Measurements from ENCODE around the gene SSUH2. TPM values are rescaled to one million over a fixed set of nuclear protein-coding genes. Genes with fewer than 3 reads are reported as not detected.
A peak's percentile ranks its signal among the peaks of the same experiment; 100 is the strongest.

SSUH2 gene
- total and polyA plus RNA-seq, 2 of the 13 experiments (the other 11 are each of a cell fraction or from before 2014, with no cell fraction given), result 38.1 to 136 TPM

DNA sequence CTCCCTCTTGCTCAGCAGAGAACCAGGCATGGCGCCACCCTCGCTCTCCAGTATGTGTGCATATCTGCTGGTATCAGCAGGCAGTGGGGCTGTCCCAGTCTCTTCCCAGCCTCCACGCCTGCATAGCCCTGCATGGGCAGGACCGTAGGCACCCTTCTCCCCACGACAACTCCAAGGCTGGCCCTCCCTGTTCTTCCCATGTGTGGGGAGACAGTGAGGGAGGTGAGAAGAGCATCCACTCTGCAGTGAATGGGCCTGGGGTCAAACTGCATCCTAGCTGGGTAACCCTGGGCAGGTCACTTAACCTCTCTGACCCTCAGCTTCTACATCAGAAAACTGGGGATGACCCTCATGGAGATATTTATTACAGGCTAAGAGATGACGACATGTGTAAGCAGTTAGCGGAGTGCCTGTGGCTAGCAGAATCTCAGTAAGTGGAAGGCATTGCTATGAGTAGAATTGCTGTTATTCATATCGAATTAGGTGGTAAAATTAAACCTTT lies 13.3 kb upstream of the SSUH2 start:
- H3K4me1 ChIP-seq (ENCODE audit: insufficient read depth, low read length), result peaks cover 100% of the 10 kb centered on the region
- ChIA-PET CTCF (ENCODE audit: low intra/inter-chr PET ratio, low total read pairs) (no interaction called here), POLR2A (interaction anchor here (1.0 kb wide), 1 partner anchor 9 kb away, joined by 3 read pairs; no protein-coding TSS in a partner anchor)
- WGBS (ENCODE audit: low lambda C conversion rate), result 89% methylated on average over 7 of the region's 8 CpGs
- H3K27ac ChIP-seq (ENCODE audit: extremely low read length, insufficient read depth, low read length), result peak overlapping the region; percentile 60
- intact Hi-C loops (cut with micrococcal nuclease; ENCODE audit: unreplicated experiment) (no loop called here), in situ Hi-C loops (cut with HindIII; ENCODE audit: extremely low pct_ligation_motif_present, low pct_unique_long_range_greater_than_20kb) (no loop called here)
- no peak overlapping the region for H2AFZ ChIP-seq (ENCODE audit: low read length)
- no peaks in the 10 kb centered on the region for H4K20me1 ChIP-seq (ENCODE audit: insufficient read depth, low read length)
- no peaks in the 10 kb centered on the region for H3K27me3 ChIP-seq (ENCODE audit: control insufficient read depth in 1 of 2, insufficient read depth in 2 of 2, low read length in 2 of 2)
- DNase-seq (ENCODE audit: low spot score) (no peak), FAIRE-seq (no peak), ATAC-seq (no peak)
- no TSS peak for BruUV-seq (replicated peaks)
- peak overlapping the region; percentile 64 for H3K9ac ChIP-seq (ENCODE audit: insufficient read depth, low read depth, low read length)
- H3K79me2 ChIP-seq (ENCODE audit: insufficient read depth, low read length), result no peaks in the 10 kb centered on the region
- no peaks in the 10 kb centered on the region for H3K9me3 ChIP-seq (ENCODE audit: low read length)
- no peaks in the 10 kb centered on the region for H3K36me3 ChIP-seq (replicated peaks in 1 of 2; ENCODE audit: control insufficient read depth in 1 of 2, insufficient read depth in 2 of 2, low read length in 2 of 2)
- H3K4me3 ChIP-seq (replicated peaks in 1 of 3; ENCODE audit: insufficient read depth in 1 of 3, low read depth in 2 of 3, low read length in 3 of 3), result peak overlapping the region in 1 of 3 experiments; percentile 12; a peak in 1 of 6 replicates
- TF ChIP-seq ZNF687 (CRISPR knock-in tag; IDR thresholded peaks at IDR 0.05) (peak; percentile 40; the same call in 1 of the 2 replicates), ZMYM3 (CRISPR knock-in tag; IDR thresholded peaks at IDR 0.05) (peak; percentile 64; the same call in 1 of the 2 replicates), ZNF607 (CRISPR knock-in tag; IDR thresholded peaks at IDR 0.05; ENCODE audit: borderline replicate concordance) (no peak), ZNF768 (CRISPR knock-in tag; IDR thresholded peaks at IDR 0.05) (peak; percentile 97), SOX13 (IDR thresholded peaks at IDR 0.05) (no peak), SOX13 (CRISPR knock-in tag; conservative IDR thresholded peaks at IDR 0.05 in 1 of 2, IDR thresholded peaks at IDR 0.05 in 1 of 2) (no peak), ARNTL (CRISPR knock-in tag; IDR thresholded peaks at IDR 0.05) (0 out of 2 replicates have a peak, but pooled peaks have one; percentile 17)
- peak overlapping the region; percentile 57 for H3K4me2 ChIP-seq (ENCODE audit: low read depth, low read length)

Measured in HepG2 (cell line).